ENCODE results near the gene POLDIP2. TPM values are rescaled to one million over a fixed set of nuclear protein-coding genes. Genes with fewer than 3 reads are reported as not detected.

POLDIP2 gene
- total and polyA plus RNA-seq, 8 donors: 41.9 to 118 (median 60.7) TPM

- 38 to 48% (median 46%) methylated on average over 3 of the region's 3 CpGs for WGBS, 5 donors
- no peak for DNase-seq
- Histone ChIP-seq H3K4me1 (peaks cover 21 to 36% (median 27%) of the 10 kb centered on the region in 4 donors), H3K4me3 (no peak overlapping the region), H3K36me3 (peaks cover 3 to 63% (median 55%) of the 10 kb centered on the region in 4 donors), H3K9me3 (no peaks in the 10 kb centered on the region), H3K27me3 (no peaks in the 10 kb centered on the region), H3K27ac (no peak overlapping the region)
- TF ChIP-seq POLR2A (IDR thresholded peaks at IDR 0.05): no peak
- TF ChIP-seq CTCF (IDR thresholded peaks at IDR 0.05): no peak
- no peak for TF ChIP-seq EP300 (IDR thresholded peaks at IDR 0.05)
- TF ChIP-seq POLR2AphosphoS5 (IDR thresholded peaks at IDR 0.05): no peak
- intact Hi-C loops (cut with DNase I; ENCODE audit: low total_unique reads): no loop called here
Measured at GRCh38 chr17:28402224-28402630, 44.9 kb upstream of the POLDIP2 start.

GRCh38 chr17:28399808-28400207 is 42.5 kb upstream of the POLDIP2 start:
- Histone ChIP-seq H3K4me1 (peaks cover 6 to 18% (median 8%) of the 10 kb centered on the region in 4 donors), H3K27me3 (no peaks in the 10 kb centered on the region), H3K27ac (no peak overlapping the region), H3K9me3 (no peaks in the 10 kb centered on the region), H3K36me3 (peaks cover 8 to 87% (median 79%) of the 10 kb centered on the region in 4 donors), H3K4me3 (no peak overlapping the region)
- intact Hi-C loops (cut with DNase I; ENCODE audit: low total_unique reads): no loop called here
- DNase-seq: no peak
- TF ChIP-seq CTCF (IDR thresholded peaks at IDR 0.05): no peak
- no peak for TF ChIP-seq POLR2AphosphoS5 (IDR thresholded peaks at IDR 0.05)
- no peak for TF ChIP-seq EP300 (IDR thresholded peaks at IDR 0.05)
- no peak for TF ChIP-seq POLR2A (IDR thresholded peaks at IDR 0.05)
- WGBS, 5 donors: 86 to 98% (median 92%) methylated on average over 4 of the region's 4 CpGs

GRCh38 chr17:28398280-28398981 is 41.1 kb upstream of the POLDIP2 start:
- Histone ChIP-seq H3K36me3 (peaks cover 8 to 97% (median 93%) of the 10 kb centered on the region in 4 donors), H3K4me3 (no peak overlapping the region), H3K4me1 (peaks cover 0 to 8% (median 0%) of the 10 kb centered on the region in 4 donors), H3K27me3 (no peaks in the 10 kb centered on the region), H3K9me3 (no peaks in the 10 kb centered on the region), H3K27ac (no peak overlapping the region)
- no peak for DNase-seq
- intact Hi-C loops (cut with DNase I; ENCODE audit: low total_unique reads): no loop called here
- TF ChIP-seq POLR2AphosphoS5 (IDR thresholded peaks at IDR 0.05) (no peak), CTCF (IDR thresholded peaks at IDR 0.05) (no peak), EP300 (IDR thresholded peaks at IDR 0.05) (no peak), POLR2A (IDR thresholded peaks at IDR 0.05) (no peak)
- 51 to 69% (median 67%) methylated on average over 6 of the region's 6 CpGs for WGBS, 5 donors

GRCh38 chr17:28397687-28398279 is 40.5 kb upstream of the POLDIP2 start:
- 67 to 81% (median 69%) methylated on average over 7 of the region's 7 CpGs for WGBS, 5 donors
- H3K4me1 ChIP-seq: peaks cover 0 to 8% (median 0%) of the 10 kb centered on the region in 4 donors
- H3K4me3 ChIP-seq: no peak overlapping the region
- H3K27ac ChIP-seq: no peak overlapping the region
- DNase-seq: no peak
- no peaks in the 10 kb centered on the region for H3K9me3 ChIP-seq
- intact Hi-C loops (cut with DNase I; ENCODE audit: low total_unique reads): no loop called here
- peaks cover 11 to 100% (median 97%) of the 10 kb centered on the region in 4 donors for H3K36me3 ChIP-seq
- TF ChIP-seq POLR2A (IDR thresholded peaks at IDR 0.05): no peak
- TF ChIP-seq CTCF (IDR thresholded peaks at IDR 0.05): no peak
- TF ChIP-seq EP300 (IDR thresholded peaks at IDR 0.05): no peak
- no peak for TF ChIP-seq POLR2AphosphoS5 (IDR thresholded peaks at IDR 0.05)
- no peaks in the 10 kb centered on the region for H3K27me3 ChIP-seq

Measured in stomach (tissue), 9 donors.